Omental fat pad (tissue), 4 donors: ENCODE data around the gene NDUFA11. TPM values are rescaled to one million over a fixed set of nuclear protein-coding genes. Genes with fewer than 3 reads are reported as not detected.

Experiments used
- ATAC-seq: fragments of 150-250 bp; one replicate; pipeline ENCODE4 v1.9.1; 2016; ENCODE audit warnings: mild to moderate bottlenecking, moderate library complexity; ENCODE audit not compliant: low FRiP score
- DNase-seq: peaks from one replicate; pipeline ENCODE4 v3.0.0-alpha.2; 2019; ENCODE audit warnings: low spot score
- total RNA-seq, 4 donors: library from RNA; depleted of rRNA; stranded (reverse); fragments of >200 nt; gene quantifications; one replicate each; pipeline ENCODE4 v1.1.0, GENCODE V29; 2016
- TF ChIP-seq, protein P1 (sequence below), 3 donors: fragments of 450-650 bp; IDR thresholded peaks; one replicate each; pipeline ENCODE4 v1.5.1; 2016 to 2017; ENCODE audit warnings: antibody characterized with exemption in 3 of 3, mild to moderate bottlenecking in 3 of 3, moderate library complexity in 2 of 3

The NDUFA11 gene
- total RNA-seq, 4 donors from 2014 or later: 134 to 234 (median 190) TPM

DNA sequence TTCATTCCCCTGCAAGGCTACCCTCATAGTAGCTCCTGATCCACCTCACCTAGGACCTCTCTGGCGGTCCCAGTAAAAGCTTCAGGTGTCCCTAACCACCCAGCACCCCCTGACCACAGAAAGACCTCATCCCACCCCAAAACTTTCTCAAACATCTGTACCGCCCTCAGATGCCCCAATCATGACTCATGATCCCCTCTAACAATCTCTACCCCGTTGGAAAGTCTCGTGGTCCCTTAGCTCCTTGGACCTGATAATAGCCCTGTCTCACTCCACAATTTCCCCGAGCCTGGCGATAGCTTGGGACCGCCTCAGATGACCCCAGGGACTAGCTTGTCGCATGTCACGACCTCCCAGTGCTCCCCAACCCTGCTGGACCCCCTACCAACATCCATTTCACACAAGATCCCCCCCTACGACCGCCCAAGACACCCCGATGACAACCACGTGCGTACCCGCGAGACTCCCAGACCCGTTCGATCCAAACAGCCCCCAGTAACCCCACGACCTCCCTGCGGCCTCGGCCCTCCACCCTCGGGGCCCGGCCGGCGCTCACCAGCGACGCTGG is 450 bp downstream of the NDUFA11 start:
- TF ChIP-seq, protein P1, sequence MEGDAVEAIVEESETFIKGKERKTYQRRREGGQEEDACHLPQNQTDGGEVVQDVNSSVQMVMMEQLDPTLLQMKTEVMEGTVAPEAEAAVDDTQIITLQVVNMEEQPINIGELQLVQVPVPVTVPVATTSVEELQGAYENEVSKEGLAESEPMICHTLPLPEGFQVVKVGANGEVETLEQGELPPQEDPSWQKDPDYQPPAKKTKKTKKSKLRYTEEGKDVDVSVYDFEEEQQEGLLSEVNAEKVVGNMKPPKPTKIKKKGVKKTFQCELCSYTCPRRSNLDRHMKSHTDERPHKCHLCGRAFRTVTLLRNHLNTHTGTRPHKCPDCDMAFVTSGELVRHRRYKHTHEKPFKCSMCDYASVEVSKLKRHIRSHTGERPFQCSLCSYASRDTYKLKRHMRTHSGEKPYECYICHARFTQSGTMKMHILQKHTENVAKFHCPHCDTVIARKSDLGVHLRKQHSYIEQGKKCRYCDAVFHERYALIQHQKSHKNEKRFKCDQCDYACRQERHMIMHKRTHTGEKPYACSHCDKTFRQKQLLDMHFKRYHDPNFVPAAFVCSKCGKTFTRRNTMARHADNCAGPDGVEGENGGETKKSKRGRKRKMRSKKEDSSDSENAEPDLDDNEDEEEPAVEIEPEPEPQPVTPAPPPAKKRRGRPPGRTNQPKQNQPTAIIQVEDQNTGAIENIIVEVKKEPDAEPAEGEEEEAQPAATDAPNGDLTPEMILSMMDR (IDR thresholded peaks at IDR 0.05): no peak
- no peak for ATAC-seq
- DNase-seq: no peak

DNA sequence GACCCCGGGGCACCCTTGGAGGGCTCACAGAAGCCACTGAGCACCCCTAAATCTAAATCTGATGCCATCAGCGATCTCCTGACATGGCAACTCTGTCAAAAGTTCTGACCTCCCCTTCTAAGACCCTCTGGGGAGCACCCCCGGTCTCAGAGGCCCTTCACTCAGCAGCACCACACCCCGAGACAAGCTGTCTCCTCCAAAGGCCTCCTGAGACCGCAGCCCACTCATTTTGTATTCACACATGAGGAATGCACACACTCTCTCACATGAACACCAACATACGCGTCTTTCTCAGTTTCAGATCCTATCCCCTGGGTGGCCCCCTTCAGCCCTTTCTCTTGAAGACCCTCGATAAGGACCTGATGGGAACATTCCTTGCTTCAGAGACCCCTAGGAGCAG is 2.6 kb downstream of the NDUFA11 start:
- ATAC-seq: no peak
- TF ChIP-seq, protein P1 (IDR thresholded peaks at IDR 0.05): no peak
- no peak for DNase-seq

DNA sequence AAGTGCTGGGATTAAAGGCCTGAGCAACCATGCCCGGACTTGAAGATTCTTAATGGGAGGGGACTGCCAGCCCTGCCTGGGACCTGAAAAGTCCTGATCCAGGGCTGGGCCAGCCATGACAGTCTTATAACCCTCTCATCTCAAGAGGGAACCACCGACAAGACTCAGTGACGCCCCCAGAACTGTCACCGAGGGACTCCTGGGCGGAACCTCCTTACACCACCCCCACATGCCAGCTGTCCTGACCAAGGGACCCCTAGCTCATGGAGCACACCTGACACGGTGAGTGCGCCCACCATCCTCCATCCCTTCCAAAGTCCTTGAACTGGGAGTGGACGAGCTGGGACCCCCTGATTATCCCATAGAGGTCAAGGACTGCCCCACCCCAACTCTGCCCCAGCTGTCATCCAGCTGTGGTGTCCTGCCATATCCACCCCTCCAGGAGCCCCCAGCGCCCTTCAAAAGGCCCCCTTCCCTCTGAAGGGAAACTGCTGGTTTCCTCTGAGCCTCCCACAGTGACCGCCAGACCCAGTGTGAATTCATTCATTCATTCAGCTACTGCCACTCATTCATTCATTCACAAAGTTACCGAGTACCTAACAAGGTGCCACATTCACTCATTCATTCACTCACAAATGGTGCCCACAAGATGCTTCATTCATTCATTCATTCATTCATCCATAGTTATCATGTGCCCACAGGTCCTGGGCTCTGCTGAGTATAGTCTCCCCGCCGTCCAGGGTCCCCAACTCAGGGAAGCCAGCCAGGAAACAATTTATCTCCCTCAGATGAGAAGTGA is 3.7 kb downstream of the NDUFA11 start:
- ATAC-seq: no peak

DNA sequence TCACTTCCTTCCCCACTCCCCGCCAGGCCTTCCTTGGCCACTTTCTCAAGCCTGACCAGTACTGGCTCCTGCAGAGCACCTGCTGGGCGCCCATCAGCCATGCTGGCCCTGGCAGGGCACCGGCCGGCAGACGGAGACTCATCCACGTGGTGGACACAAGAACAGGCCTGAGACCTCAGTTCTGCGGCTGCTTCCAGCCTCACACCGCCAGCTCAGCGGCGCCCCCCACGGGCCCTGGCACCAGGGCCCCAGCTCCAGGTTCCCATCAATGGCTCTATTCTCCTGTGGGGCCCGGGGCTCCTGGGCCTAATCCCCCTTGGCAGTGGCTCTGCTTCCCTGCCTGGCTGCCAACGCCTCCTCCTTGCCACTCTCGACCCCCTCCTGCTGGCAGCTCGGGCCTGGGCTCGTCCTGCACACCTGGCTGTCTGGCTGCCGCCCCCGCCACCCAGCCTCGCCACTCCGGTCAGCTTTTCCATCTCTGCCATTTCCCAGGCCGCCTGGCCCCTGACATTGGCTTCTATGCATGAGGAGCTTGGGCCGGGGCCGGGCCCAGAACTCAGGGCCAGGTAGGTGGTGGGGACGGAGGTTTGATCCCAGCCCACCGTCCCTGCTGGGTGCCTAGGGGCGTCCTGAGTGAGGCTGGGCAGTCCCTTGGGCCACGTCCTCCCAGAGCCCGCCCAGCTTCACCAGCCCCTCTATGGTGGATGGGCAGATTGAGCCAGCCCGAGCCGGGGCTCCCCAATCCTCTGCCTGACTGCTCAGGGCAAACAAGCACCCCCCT is 6.2 kb downstream of the NDUFA11 start:
- TF ChIP-seq, protein P1 (IDR thresholded peaks at IDR 0.05): no peak
- ATAC-seq (no peak), DNase-seq (no peak)

More for the DNA sequence above, 3.7 kb downstream of the NDUFA11 start:
- TF ChIP-seq, protein P1 (IDR thresholded peaks at IDR 0.05): no peak
- no peak for DNase-seq

DNA sequence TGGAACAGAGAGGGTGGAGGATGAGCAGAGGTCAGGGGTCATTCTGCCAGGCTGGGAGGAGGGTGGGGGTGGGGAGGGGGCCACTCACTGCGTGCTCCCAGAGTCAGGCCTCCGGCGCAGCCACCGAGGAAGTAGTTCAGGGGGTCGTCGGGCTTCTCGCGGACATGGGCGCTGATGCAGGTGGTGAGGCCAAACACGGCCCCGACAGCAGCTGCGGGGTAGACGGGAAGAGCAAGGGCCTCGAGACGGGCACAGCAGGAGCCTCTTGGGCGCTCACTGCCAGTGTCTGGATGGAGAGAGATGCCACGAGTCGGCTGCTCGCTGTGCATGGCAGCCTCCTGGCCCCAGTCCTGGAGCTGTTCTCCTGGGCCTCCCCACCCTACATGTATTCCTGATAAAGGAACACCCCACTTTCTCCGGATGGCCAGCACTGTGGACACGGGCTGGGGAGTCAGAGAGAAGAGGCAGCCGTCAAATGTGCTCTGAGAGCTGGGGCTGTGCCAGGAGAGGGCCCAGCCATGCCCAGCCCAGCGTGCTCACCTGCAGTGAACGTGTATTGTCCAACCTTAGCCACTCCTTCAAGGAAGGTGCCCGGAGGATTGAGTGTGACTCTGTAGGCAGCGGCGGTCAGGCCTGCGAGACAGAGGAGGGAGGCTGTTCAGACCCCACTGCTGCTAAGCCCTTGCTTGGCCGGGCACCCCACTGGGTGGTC is 7.1 kb downstream of the NDUFA11 start:
- ATAC-seq: no peak
- TF ChIP-seq, protein P1 (IDR thresholded peaks at IDR 0.05): no peak
- DNase-seq: no peak

DNA sequence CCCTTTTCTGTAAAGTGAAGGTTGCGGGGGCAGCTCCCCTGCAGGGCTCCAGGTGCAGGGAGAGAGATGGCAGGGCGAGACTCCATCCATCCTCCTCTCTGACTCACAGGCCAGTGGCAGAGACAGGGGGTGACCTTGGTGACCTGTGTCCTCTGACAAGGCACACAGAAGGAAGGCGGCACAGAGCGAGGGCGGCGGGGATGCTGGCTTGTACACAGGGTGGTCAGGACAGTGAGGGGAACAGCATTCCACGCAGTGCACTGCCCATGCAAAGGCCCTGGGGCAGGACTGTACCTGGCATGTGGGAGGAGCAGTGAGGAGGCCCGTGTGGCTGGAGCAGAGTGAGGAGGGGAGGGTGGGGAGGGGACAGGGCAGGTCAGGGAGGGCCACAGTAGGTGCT is 7.7 kb downstream of the NDUFA11 start:
- DNase-seq: no peak
- no peak for ATAC-seq
- TF ChIP-seq, protein P1 (IDR thresholded peaks at IDR 0.05): no peak
